Thyroid gland (tissue), 4 donors: ENCODE results near the gene CAMTA1.

Experiments used
- CTCF ChIP-seq, 6 experiments: fragments of 200-600 bp in 3 of 6; fragments of 450-650 bp in 3 of 6; sonication (generic) in 3 of 6; IDR thresholded peaks; one replicate each; pipeline ENCODE4 v1.5.1; 2016 to 2019; ENCODE audit warnings: antibody characterized with exemption in 6 of 6, mild to moderate bottlenecking in 2 of 6, inconsistent platforms in 1 of 6, moderate library complexity in 1 of 6
- POLR2A ChIP-seq, 2 donors: fragments of 450-650 bp; IDR thresholded peaks; one replicate each; pipeline ENCODE4 v1.6.1; 2017; ENCODE audit warnings: antibody characterized with exemption in 2 of 2, mild to moderate bottlenecking in 2 of 2, moderate library complexity in 1 of 2

- TF ChIP-seq CTCF (IDR thresholded peaks at IDR 0.05) (no peak), POLR2A (IDR thresholded peaks at IDR 0.05) (no peak)
These were observed 725.2 kb downstream of the CAMTA1 start for GRCh38 chr1:7510389-7510931.
